Spleen (tissue), 7 donors: ENCODE measurements around the gene PTPRN.

Source experiments
- CTCF ChIP-seq, 11 experiments: fragments of 200-600 bp in 7 of 11; fragments of 450-650 bp in 4 of 11; sonication (generic) in 4 of 11; IDR thresholded peaks in 8 of 11; conservative IDR thresholded peaks in 3 of 11; 1 replicate in 7 of 11; 2 replicates in 4 of 11; pipeline versions ENCODE4 v1.4.0 to v1.8.0; 2016 to 2021; ENCODE audit warnings: antibody characterized with exemption in 11 of 11, inconsistent platforms in 4 of 11, mild to moderate bottlenecking in 1 of 11
- POLR2A ChIP-seq, 3 donors: fragments of 450-650 bp; IDR thresholded peaks; one replicate each; pipeline ENCODE4 v1.5.1; 2017; ENCODE audit warnings: antibody characterized with exemption in 3 of 3, mild to moderate bottlenecking in 1 of 3
- POLR2AphosphoS5 ChIP-seq, 3 donors: sonication (generic); formaldehyde crosslinking; IDR thresholded peaks; one replicate each; pipeline ENCODE4 v1.5.1; 2017; ENCODE audit warnings: antibody characterized with exemption in 3 of 3
- donor health status: DM: no; HTN: no; CAD: no; lungs with moderate emphysema.
- donor health status: DM: no; HTN: no; CAD: no.
- donor health status: DM: no; HTN: no; CAD: no.

- TF ChIP-seq POLR2AphosphoS5 (IDR thresholded peaks at IDR 0.05) (no peak), CTCF (IDR thresholded peaks at IDR 0.05 in 8 of 11, conservative IDR thresholded peaks at IDR 0.05 in 3 of 11) (no peak), POLR2A (IDR thresholded peaks at IDR 0.05) (no peak)
Observed at GRCh38 chr2:219266886-219267285, 42.3 kb downstream of the PTPRN start.
